ENCODE data around the gene TOX3. TPM values are rescaled to one million over a fixed set of nuclear protein-coding genes. Genes with fewer than 3 reads are reported as not detected.
A peak's percentile ranks its signal among the peaks of the same experiment; 100 is the strongest.

The TOX3 gene
- total and polyA plus RNA-seq, 2 of the 13 experiments (the other 11 are each of a cell fraction or from before 2014, with no cell fraction given), result 14.5 to 98.6 TPM

DNA sequence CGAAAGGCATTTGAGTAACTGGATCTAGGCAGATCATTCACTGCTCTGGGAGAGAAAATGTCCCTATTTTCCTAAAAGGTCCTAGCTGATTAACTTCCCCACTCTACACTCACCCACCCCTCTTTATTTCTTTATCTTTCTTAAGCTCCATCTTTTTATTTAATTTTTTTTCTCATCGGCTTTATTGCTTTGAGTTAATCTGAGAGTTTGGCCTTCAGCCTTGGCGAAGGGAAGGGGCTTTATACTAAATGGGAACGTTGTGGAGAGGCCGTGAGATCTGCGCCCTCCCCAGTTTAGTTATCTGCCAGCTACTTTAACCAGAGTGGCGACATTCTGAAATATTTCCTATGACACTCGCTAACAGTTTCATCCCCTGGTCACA, 882 bp upstream of the TOX3 start:
- 2% methylated on average over 8 of the region's 8 CpGs for WGBS (ENCODE audit: low lambda C conversion rate)
- POLR2A ChIA-PET, result interaction anchor here (1.0 to 4.0 kb wide), 24 partner anchors 10 to 582 kb away, joined by 3 to 65 read pairs (median 5); no protein-coding TSS in a partner anchor
- H3K4me2 ChIP-seq (ENCODE audit: low read depth, low read length), result peak overlapping the region; percentile 95
- no peaks in the 10 kb centered on the region; a peak in 1 of 5 replicates for H3K36me3 ChIP-seq (replicated peaks in 1 of 2; ENCODE audit: control insufficient read depth in 1 of 2, insufficient read depth in 2 of 2, low read length in 2 of 2)
- DNase-seq (ENCODE audit: low spot score), result no peak
- ATAC-seq, result peak; percentile 13
- peak overlapping the region; percentile 75 for H3K9ac ChIP-seq (ENCODE audit: insufficient read depth, low read depth, low read length)
- BruUV-seq (replicated peaks), result TSS peak; percentile 58
- no peaks in the 10 kb centered on the region; a peak in 1 of 5 replicates for H3K27me3 ChIP-seq (ENCODE audit: control insufficient read depth in 1 of 2, insufficient read depth in 2 of 2, low read length in 2 of 2)
- in situ Hi-C loops (cut with HindIII; ENCODE audit: extremely low pct_ligation_motif_present, low pct_unique_long_range_greater_than_20kb), result loop anchor here (5.0 to 10.0 kb wide), 3 partner anchors 56 to 353 kb away; no protein-coding TSS in a partner anchor
- H2AFZ ChIP-seq (ENCODE audit: low read length), result no peak overlapping the region
- H3K9me3 ChIP-seq (ENCODE audit: low read length), result no peaks in the 10 kb centered on the region
- CTCF ChIA-PET (ENCODE audit: low intra/inter-chr PET ratio, low total read pairs), result no interaction called here
- peaks cover 29% of the 10 kb centered on the region for H3K4me1 ChIP-seq (ENCODE audit: insufficient read depth, low read length)
- FAIRE-seq, result no peak
- H4K20me1 ChIP-seq (ENCODE audit: insufficient read depth, low read length), result peaks cover 21% of the 10 kb centered on the region; the same call in 1 of the 2 replicates
- intact Hi-C loops (cut with micrococcal nuclease; ENCODE audit: unreplicated experiment), result loop anchor here (1.0 to 5.0 kb wide), 10 partner anchors 17 to 357 kb away; no protein-coding TSS in a partner anchor
- H3K79me2 ChIP-seq (ENCODE audit: insufficient read depth, low read length), result peaks cover 37% of the 10 kb centered on the region
- H3K4me3 ChIP-seq (replicated peaks in 1 of 3; ENCODE audit: insufficient read depth in 1 of 3, low read depth in 2 of 3, low read length in 3 of 3), result peak overlapping the region; percentile 82 to 92 (median 91)
- peak overlapping the region; percentile 63 for H3K27ac ChIP-seq (ENCODE audit: extremely low read length, insufficient read depth, low read length)
- TF ChIP-seq ZNF564 (CRISPR knock-in tag; IDR thresholded peaks at IDR 0.05) (0 out of 2 replicates have a peak, but pooled peaks have one; percentile 9), PHF8 (CRISPR knock-in tag; IDR thresholded peaks at IDR 0.05) (peak; percentile 19; the same call in 1 of the 2 replicates), ZSCAN22 (CRISPR knock-in tag; IDR thresholded peaks at IDR 0.05) (peak; percentile 44; the same call in 1 of the 2 replicates), GABPA (IDR thresholded peaks at IDR 0.05; ENCODE audit: low read depth, low read length) (no peak), GABPA (CRISPR knock-in tag; IDR thresholded peaks at IDR 0.05; ENCODE audit: low read depth) (0 out of 2 replicates have a peak, but pooled peaks have one; percentile 5), MEIS1 (CRISPR knock-in tag; IDR thresholded peaks at IDR 0.05; ENCODE audit: borderline replicate concordance) (0 out of 2 replicates have a peak, but pooled peaks have one; percentile 14), ZBTB8A (CRISPR knock-in tag; IDR thresholded peaks at IDR 0.05; ENCODE audit: borderline replicate concordance, low read depth) (no peak), ZFX (CRISPR knock-in tag; IDR thresholded peaks at IDR 0.05; ENCODE audit: low read depth) (0 out of 2 replicates have a peak, but pooled peaks have one; percentile 49), ZNF205 (CRISPR knock-in tag; IDR thresholded peaks at IDR 0.05) (0 out of 2 replicates have a peak, but pooled peaks have one; percentile 9), GFI1 (CRISPR knock-in tag; IDR thresholded peaks at IDR 0.05; ENCODE audit: borderline replicate concordance) (0 out of 2 replicates have a peak, but pooled peaks have one; percentile 11), HMGXB4 (CRISPR knock-in tag; IDR thresholded peaks at IDR 0.05; ENCODE audit: borderline replicate concordance in 1 of 2, low read depth in 1 of 2) (no peak; a peak in 1 of 4 replicates), ZNF18 (CRISPR knock-in tag; IDR thresholded peaks at IDR 0.05; ENCODE audit: insufficient replicate concordance) (no peak), ZFY (CRISPR knock-in tag; IDR thresholded peaks at IDR 0.05) (peak; percentile 48; the same call in 1 of the 2 replicates)
- TF ChIP-seq, protein P1, sequence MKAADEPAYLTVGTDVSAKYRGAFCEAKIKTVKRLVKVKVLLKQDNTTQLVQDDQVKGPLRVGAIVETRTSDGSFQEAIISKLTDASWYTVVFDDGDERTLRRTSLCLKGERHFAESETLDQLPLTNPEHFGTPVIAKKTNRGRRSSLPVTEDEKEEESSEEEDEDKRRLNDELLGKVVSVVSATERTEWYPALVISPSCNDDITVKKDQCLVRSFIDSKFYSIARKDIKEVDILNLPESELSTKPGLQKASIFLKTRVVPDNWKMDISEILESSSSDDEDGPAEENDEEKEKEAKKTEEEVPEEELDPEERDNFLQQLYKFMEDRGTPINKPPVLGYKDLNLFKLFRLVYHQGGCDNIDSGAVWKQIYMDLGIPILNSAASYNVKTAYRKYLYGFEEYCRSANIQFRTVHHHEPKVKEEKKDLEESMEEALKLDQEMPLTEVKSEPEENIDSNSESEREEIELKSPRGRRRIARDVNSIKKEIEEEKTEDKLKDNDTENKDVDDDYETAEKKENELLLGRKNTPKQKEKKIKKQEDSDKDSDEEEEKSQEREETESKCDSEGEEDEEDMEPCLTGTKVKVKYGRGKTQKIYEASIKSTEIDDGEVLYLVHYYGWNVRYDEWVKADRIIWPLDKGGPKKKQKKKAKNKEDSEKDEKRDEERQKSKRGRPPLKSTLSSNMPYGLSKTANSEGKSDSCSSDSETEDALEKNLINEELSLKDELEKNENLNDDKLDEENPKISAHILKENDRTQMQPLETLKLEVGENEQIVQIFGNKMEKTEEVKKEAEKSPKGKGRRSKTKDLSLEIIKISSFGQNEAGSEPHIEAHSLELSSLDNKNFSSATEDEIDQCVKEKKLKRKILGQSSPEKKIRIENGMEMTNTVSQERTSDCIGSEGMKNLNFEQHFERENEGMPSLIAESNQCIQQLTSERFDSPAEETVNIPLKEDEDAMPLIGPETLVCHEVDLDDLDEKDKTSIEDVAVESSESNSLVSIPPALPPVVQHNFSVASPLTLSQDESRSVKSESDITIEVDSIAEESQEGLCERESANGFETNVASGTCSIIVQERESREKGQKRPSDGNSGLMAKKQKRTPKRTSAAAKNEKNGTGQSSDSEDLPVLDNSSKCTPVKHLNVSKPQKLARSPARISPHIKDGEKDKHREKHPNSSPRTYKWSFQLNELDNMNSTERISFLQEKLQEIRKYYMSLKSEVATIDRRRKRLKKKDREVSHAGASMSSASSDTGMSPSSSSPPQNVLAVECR (CRISPR knock-in tag; IDR thresholded peaks at IDR 0.05; ENCODE audit: borderline replicate concordance), result no peak
- TF ChIP-seq, protein P2, sequence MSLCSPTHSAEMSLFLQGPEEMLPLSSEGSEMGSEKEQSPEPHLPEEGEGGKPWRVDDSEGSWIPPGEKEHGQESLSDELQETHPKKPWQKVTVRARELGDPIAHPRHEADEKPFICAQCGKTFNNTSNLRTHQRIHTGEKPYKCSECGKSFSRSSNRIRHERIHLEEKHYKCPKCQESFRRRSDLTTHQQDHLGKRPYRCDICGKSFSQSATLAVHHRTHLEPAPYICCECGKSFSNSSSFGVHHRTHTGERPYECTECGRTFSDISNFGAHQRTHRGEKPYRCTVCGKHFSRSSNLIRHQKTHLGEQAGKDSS (CRISPR knock-in tag; IDR thresholded peaks at IDR 0.05; ENCODE audit: borderline replicate concordance, low read depth), result 0 out of 2 replicates have a peak, but pooled peaks have one; percentile 4
